GM18498 (cell line): ENCODE measurements around the gene LENG9.
"Not testable (repeated sequence)": the region's sequence is repeated elsewhere in the genome, so short reads cannot be mapped to it uniquely, and the experiment has no call there.

Source experiments
- ATAC-seq: cut with Tn5 transposase; IDR thresholded peaks from one replicate; pipeline ENCODE4 v1.9.1; 2021; ENCODE audit warnings: mild to moderate bottlenecking, moderate library complexity; ENCODE audit not compliant: unreplicated experiment

LENG9 gene

GRCh38 chr19:54463531-54464043, at the start of gene LENG9:
TSS of gene LENG9 (minus strand) at chr19:54463778. CDS start at chr19:54463526, 252 bp downstream.
- peak; percentile 60 for ATAC-seq

GRCh38 chr19:54509200-54509940, 45.8 kb upstream of the LENG9 start:
- ATAC-seq = not testable (repeated sequence)

- ATAC-seq = not testable (repeated sequence)
Measured at GRCh38 chr19:54508487-54508886, 44.9 kb upstream of the LENG9 start.

GRCh38 chr19:54507824-54508223, 44.2 kb upstream of the LENG9 start:
- no peak for ATAC-seq

GRCh38 chr19:54507038-54507717, 43.6 kb upstream of the LENG9 start:
- ATAC-seq = not testable (repeated sequence)

GRCh38 chr19:54506079-54506478, 42.5 kb upstream of the LENG9 start:
- no peak for ATAC-seq

GRCh38 chr19:54505542-54505941, 42.0 kb upstream of the LENG9 start:
- not testable (repeated sequence) for ATAC-seq

- ATAC-seq = no peak
Measured at GRCh38 chr19:54502518-54503048, 39.0 kb upstream of the LENG9 start, which contains the start of gene LAIR2. TSS of gene LAIR2 (plus strand) at chr19:54502831. CDS start at chr19:54502919, 88 bp downstream.

- ATAC-seq = not testable (repeated sequence)
Measured at GRCh38 chr19:54498451-54498772, 34.8 kb upstream of the LENG9 start.

GRCh38 chr19:54497747-54498450, 34.3 kb upstream of the LENG9 start:
- not testable (repeated sequence) for ATAC-seq

GRCh38 chr19:54495284-54495683, 31.7 kb upstream of the LENG9 start:
- not testable (repeated sequence) for ATAC-seq

- no peak for ATAC-seq
Measured at GRCh38 chr19:54493967-54494585, 30.5 kb upstream of the LENG9 start.

- ATAC-seq = not testable (repeated sequence)
Measured at GRCh38 chr19:54493056-54493455, 29.5 kb upstream of the LENG9 start.

GRCh38 chr19:54492568-54492967, 29.0 kb upstream of the LENG9 start:
- ATAC-seq = no peak

GRCh38 chr19:54489766-54490165, 26.2 kb upstream of the LENG9 start:
- ATAC-seq = no peak

GRCh38 chr19:54489341-54489740, 25.8 kb upstream of the LENG9 start:
- no peak for ATAC-seq

GRCh38 chr19:54485851-54486250, 22.3 kb upstream of the LENG9 start:
- no peak for ATAC-seq

GRCh38 chr19:54484451-54484850, 20.9 kb upstream of the LENG9 start:
- no peak for ATAC-seq

GRCh38 chr19:54482889-54483288, 19.3 kb upstream of the LENG9 start:
- no peak for ATAC-seq

- no peak for ATAC-seq
Measured at GRCh38 chr19:54481326-54481930, 17.9 kb upstream of the LENG9 start.
